Peyer's patch (tissue), 4 donors: ENCODE measurements around the gene TMEM52B.
"Not testable (repeated sequence)": the region's sequence is repeated elsewhere in the genome, so short reads cannot be mapped to it uniquely, and the experiment has no call there.

Source experiments
- CTCF ChIP-seq, 6 experiments: fragments of 450-650 bp in 4 of 6; fragments of 200-600 bp in 2 of 6; sonication (generic) in 1 of 6; IDR thresholded peaks; one replicate each; pipeline ENCODE4 v1.5.1; 2017 to 2019; ENCODE audit warnings: antibody characterized with exemption in 6 of 6, mild to moderate bottlenecking in 3 of 6, moderate library complexity in 1 of 6
- POLR2A ChIP-seq, 2 donors: fragments of 450-650 bp; IDR thresholded peaks; one replicate each; pipeline ENCODE4 v1.5.1; 2017; ENCODE audit warnings: antibody characterized with exemption in 2 of 2, mild to moderate bottlenecking in 2 of 2, moderate library complexity in 2 of 2

GRCh38 chr12:10225426-10225825 lies 46.6 kb downstream of the TMEM52B start:
- TF ChIP-seq CTCF, POLR2A (IDR thresholded peaks at IDR 0.05): not testable (repeated sequence)
